Mesenchymal stem cell (in vitro differentiated cells and primary cell): ENCODE data around the gene RGS21.

ENCODE experiments used
- DNase-seq: peaks from one replicate; pipeline ENCODE4 v3.0.0-alpha.2; 2013
- H2AFZ ChIP-seq: one replicate; pipeline ENCODE4 v1.6.1; 2013; ENCODE audit warnings: low read depth, mild to moderate bottlenecking, control low read depth, inconsistent platforms, low read length, moderate library complexity
- H2AK5ac ChIP-seq: 2 replicates; pipeline ENCODE4 v1.6.1; 2013; ENCODE audit warnings: low read length, moderate library complexity, mild to moderate bottlenecking, inconsistent platforms; ENCODE audit not compliant: severe bottlenecking
- H2BK120ac ChIP-seq: one replicate; pipeline ENCODE4 v1.6.1; 2013; ENCODE audit warnings: low read depth, mild to moderate bottlenecking, inconsistent platforms, low read length, moderate library complexity
- H2BK12ac ChIP-seq, 2 experiments: one replicate each; pipeline ENCODE4 v1.6.1; 2013; ENCODE audit warnings: inconsistent platforms in 2 of 2, low read length in 2 of 2, mild to moderate bottlenecking in 2 of 2, moderate library complexity in 2 of 2, control low read depth in 1 of 2
- H2BK15ac ChIP-seq: one replicate; pipeline ENCODE4 v1.6.1; 2013; ENCODE audit warnings: mild to moderate bottlenecking, low read depth, inconsistent platforms; ENCODE audit not compliant: poor library complexity, severe bottlenecking
- H2BK5ac ChIP-seq: 2 replicates; pipeline ENCODE4 v1.6.1; 2013; ENCODE audit warnings: low read depth, mild to moderate bottlenecking, low read length, control low read depth, inconsistent platforms; ENCODE audit not compliant: poor library complexity, severe bottlenecking
- H3K14ac ChIP-seq, 2 experiments: one replicate each; pipeline ENCODE4 v1.6.1; 2013; ENCODE audit warnings: inconsistent platforms in 2 of 2, low read length in 2 of 2, control low read depth in 1 of 2, mild to moderate bottlenecking in 1 of 2, moderate library complexity in 1 of 2
- H3K18ac ChIP-seq, 2 experiments: one replicate each; pipeline ENCODE4 v1.6.1; 2013; ENCODE audit warnings: inconsistent platforms in 2 of 2, low read length in 2 of 2, control low read depth in 1 of 2, low read depth in 1 of 2, mild to moderate bottlenecking in 1 of 2
- H3K23ac ChIP-seq, 2 experiments: one replicate each; pipeline ENCODE4 v1.6.1; 2013; ENCODE audit warnings: inconsistent platforms in 2 of 2, low read length in 2 of 2, mild to moderate bottlenecking in 2 of 2, moderate library complexity in 2 of 2, control low read depth in 1 of 2
- H3K27ac ChIP-seq: 2 replicates; pipeline ENCODE4 v1.5.1; 2013; ENCODE audit warnings: mild to moderate bottlenecking, moderate library complexity, low read length, control low read depth, inconsistent platforms; ENCODE audit not compliant: poor library complexity, severe bottlenecking
- H3K27me3 ChIP-seq, 2 experiments: 2 replicates each; pipeline versions ENCODE4 v1.6.1 to v1.7.0; 2013; ENCODE audit warnings: low read length in 2 of 2, mild to moderate bottlenecking in 2 of 2, moderate library complexity in 2 of 2, control low read depth in 1 of 2, inconsistent platforms in 1 of 2; ENCODE audit not compliant: control insufficient read depth in 1 of 2, insufficient read depth in 1 of 2
- H3K36me3 ChIP-seq, 2 experiments: 2 replicates each; pipeline versions ENCODE4 v1.6.1 to v1.7.0; 2013; ENCODE audit warnings: low read length in 2 of 2, control low read depth in 1 of 2, inconsistent platforms in 1 of 2, low read depth in 1 of 2, mild to moderate bottlenecking in 1 of 2; ENCODE audit not compliant: insufficient read depth in 2 of 2, control insufficient read depth in 1 of 2
- H3K4ac ChIP-seq, 2 experiments: one replicate each; pipeline ENCODE4 v1.6.1; 2013; ENCODE audit warnings: inconsistent platforms in 2 of 2, low read length in 2 of 2, mild to moderate bottlenecking in 2 of 2, moderate library complexity in 2 of 2, control low read depth in 1 of 2, low read depth in 1 of 2
- H3K4me1 ChIP-seq: 2 replicates; pipeline ENCODE4 v1.6.1; 2013; ENCODE audit warnings: low read depth, low read length, control low read depth; ENCODE audit not compliant: control insufficient read depth, insufficient read depth
- H3K4me2 ChIP-seq: 2 replicates; pipeline ENCODE4 v1.6.1; 2013; ENCODE audit warnings: low read length, mild to moderate bottlenecking, inconsistent platforms; ENCODE audit not compliant: poor library complexity, severe bottlenecking
- H3K4me3 ChIP-seq, 2 experiments: 2 replicates each; pipeline versions ENCODE4 v1.5.1 to v1.7.0; 2013; ENCODE audit warnings: low read length in 2 of 2, mild to moderate bottlenecking in 2 of 2, control low read depth in 1 of 2, low read depth in 1 of 2; ENCODE audit not compliant: insufficient read depth in 1 of 2
- H3K79me1 ChIP-seq: replicated peaks from 2 replicates; pipeline ENCODE4 v1.6.1; 2013; ENCODE audit warnings: mild to moderate bottlenecking, control low read depth, low read length, inconsistent platforms; ENCODE audit not compliant: poor library complexity, severe bottlenecking
- H3K9ac ChIP-seq: 2 replicates; pipeline ENCODE4 v1.7.0; 2013; ENCODE audit warnings: mild to moderate bottlenecking, low read length, moderate library complexity
- H3K9me3 ChIP-seq: 2 replicates; pipeline ENCODE4 v1.7.0; 2013; ENCODE audit warnings: mild to moderate bottlenecking, low read length; ENCODE audit not compliant: control insufficient read depth
- H4K8ac ChIP-seq: one replicate; pipeline ENCODE4 v1.6.1; 2013; ENCODE audit warnings: inconsistent platforms, mild to moderate bottlenecking, low read length, moderate library complexity
- H4K91ac ChIP-seq: one replicate; pipeline ENCODE4 v1.6.1; 2013; ENCODE audit warnings: mild to moderate bottlenecking, low read length, inconsistent platforms
- WGBS: methylation state at CpG from one replicate; pipeline ENCODE4 v1.1.7; 2013; ENCODE audit warnings: mixed read lengths; 5-methylcytosine and 5-hydroxymethylcytosine counted together

The RGS21 gene

DNA sequence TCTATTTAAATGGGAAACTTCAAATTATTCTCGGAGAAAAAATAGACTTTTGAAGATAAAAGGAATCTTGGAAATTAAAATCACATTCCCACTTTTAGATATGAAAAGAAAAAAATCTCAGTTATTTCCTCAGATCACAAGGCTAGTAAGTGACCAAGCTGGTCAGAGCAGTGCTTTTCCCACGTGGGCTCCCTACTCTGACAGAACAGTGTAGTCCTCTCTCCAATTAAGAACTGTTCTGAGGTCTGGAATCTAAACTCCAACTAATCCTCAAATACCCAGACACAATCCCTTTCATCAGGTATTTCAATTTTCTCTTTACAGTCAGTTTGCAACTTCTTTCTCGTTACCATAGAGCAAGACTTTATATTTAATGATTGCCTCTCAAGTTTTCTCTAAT lies 50.6 kb downstream of the RGS21 start:
- DNase-seq, result no peak
- no peak overlapping the region for H3K4me3 ChIP-seq
- no peak overlapping the region for H3K27ac ChIP-seq
- no peak overlapping the region for H2BK5ac ChIP-seq
- no peak overlapping the region for H3K23ac ChIP-seq
- no peaks in the 10 kb centered on the region for H3K9me3 ChIP-seq
- H3K36me3 ChIP-seq, result no peaks in the 10 kb centered on the region
- no peak overlapping the region for H3K9ac ChIP-seq
- WGBS, result 47% methylated on average over 1 of the region's 3 CpGs
- H3K4me2 ChIP-seq, result no peak overlapping the region
- no peak overlapping the region for H3K18ac ChIP-seq
- no peaks in the 10 kb centered on the region for H3K4me1 ChIP-seq
- no peak overlapping the region for H2AFZ ChIP-seq
- H2BK120ac ChIP-seq, result no peak overlapping the region
- no peak overlapping the region for H2AK5ac ChIP-seq
- H4K8ac ChIP-seq, result no peak overlapping the region
- no peak overlapping the region for H3K14ac ChIP-seq
- no peak overlapping the region for H2BK15ac ChIP-seq
- H3K79me1 ChIP-seq, result no peaks in the 10 kb centered on the region
- H4K91ac ChIP-seq, result no peak overlapping the region
- H3K27me3 ChIP-seq, result no peaks in the 10 kb centered on the region
- no peak overlapping the region for H2BK12ac ChIP-seq
- H3K4ac ChIP-seq, result no peak overlapping the region

DNA sequence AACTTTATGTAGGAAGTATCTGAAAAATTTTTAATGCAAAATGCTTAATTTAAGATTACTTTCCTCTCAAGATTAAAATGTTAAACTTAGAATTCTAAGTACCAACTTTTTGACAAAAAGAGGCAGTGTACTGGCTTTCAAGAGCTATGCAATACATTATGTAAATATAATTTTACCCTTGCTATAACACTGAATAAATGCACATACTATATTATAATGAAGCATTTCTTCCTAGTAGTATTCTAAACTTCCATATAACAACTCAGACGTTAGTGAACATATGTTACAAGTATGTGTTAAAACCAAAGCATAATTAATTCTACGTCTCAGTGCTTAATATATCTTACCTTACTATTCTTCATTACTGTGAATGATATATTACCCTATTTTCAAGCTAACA lies 58.5 kb downstream of the RGS21 start:
- no peak overlapping the region for H2AK5ac ChIP-seq
- H3K4me2 ChIP-seq, result no peak overlapping the region
- H4K91ac ChIP-seq, result no peak overlapping the region
- no peak overlapping the region for H4K8ac ChIP-seq
- no peak overlapping the region for H3K23ac ChIP-seq
- no peak overlapping the region for H3K14ac ChIP-seq
- no peaks in the 10 kb centered on the region for H3K4me1 ChIP-seq
- H3K9ac ChIP-seq, result no peak overlapping the region
- H3K27me3 ChIP-seq, result no peaks in the 10 kb centered on the region
- H2BK120ac ChIP-seq, result no peak overlapping the region
- H2BK12ac ChIP-seq, result no peak overlapping the region
- no peak for DNase-seq
- no peaks in the 10 kb centered on the region for H3K79me1 ChIP-seq
- H3K27ac ChIP-seq, result no peak overlapping the region
- no peaks in the 10 kb centered on the region for H3K36me3 ChIP-seq
- WGBS, result no CpG with 5 or more reads among the region's 2 CpGs
- H2AFZ ChIP-seq, result no peak overlapping the region
- no peak overlapping the region for H3K18ac ChIP-seq
- H3K4me3 ChIP-seq, result no peak overlapping the region
- H3K9me3 ChIP-seq, result no peaks in the 10 kb centered on the region
- H2BK5ac ChIP-seq, result no peak overlapping the region
- no peak overlapping the region for H2BK15ac ChIP-seq
- H3K4ac ChIP-seq, result no peak overlapping the region

DNA sequence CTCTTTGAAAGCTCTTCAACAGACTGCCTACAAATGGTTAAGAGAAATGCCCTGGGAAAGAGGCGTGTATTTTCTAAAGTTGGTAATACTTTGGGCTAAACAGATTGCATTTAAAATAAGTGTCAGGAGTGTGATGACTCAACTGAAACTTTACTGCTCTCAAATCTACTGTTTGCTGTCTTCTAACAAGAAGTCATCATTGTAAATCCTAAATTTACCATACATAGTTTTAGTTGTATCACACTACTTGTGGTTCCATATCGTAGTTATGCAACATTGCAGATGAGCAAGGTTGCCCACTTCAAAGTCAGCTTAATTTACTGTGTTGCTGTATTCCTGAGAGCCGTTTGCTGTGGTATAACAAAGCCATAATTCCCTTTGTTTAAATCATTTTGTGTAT lies 59.6 kb downstream of the RGS21 start:
- Histone ChIP-seq H3K23ac (no peak overlapping the region), H2BK5ac (no peak overlapping the region), H3K9me3 (no peaks in the 10 kb centered on the region), H3K4ac (no peak overlapping the region), H3K27ac (no peak overlapping the region), H3K4me2 (no peak overlapping the region), H2BK120ac (no peak overlapping the region), H2BK12ac (no peak overlapping the region), H3K4me3 (no peak overlapping the region), H3K14ac (no peak overlapping the region), H4K8ac (no peak overlapping the region), H4K91ac (no peak overlapping the region), H3K36me3 (no peaks in the 10 kb centered on the region), H2AFZ (no peak overlapping the region), H3K79me1 (no peaks in the 10 kb centered on the region), H2BK15ac (no peak overlapping the region), H3K18ac (no peak overlapping the region), H2AK5ac (no peak overlapping the region), H3K27me3 (no peaks in the 10 kb centered on the region), H3K4me1 (no peaks in the 10 kb centered on the region), H3K9ac (no peak overlapping the region)
- WGBS, result 100% methylated on average over 1 of the region's 3 CpGs
- no peak for DNase-seq

DNA sequence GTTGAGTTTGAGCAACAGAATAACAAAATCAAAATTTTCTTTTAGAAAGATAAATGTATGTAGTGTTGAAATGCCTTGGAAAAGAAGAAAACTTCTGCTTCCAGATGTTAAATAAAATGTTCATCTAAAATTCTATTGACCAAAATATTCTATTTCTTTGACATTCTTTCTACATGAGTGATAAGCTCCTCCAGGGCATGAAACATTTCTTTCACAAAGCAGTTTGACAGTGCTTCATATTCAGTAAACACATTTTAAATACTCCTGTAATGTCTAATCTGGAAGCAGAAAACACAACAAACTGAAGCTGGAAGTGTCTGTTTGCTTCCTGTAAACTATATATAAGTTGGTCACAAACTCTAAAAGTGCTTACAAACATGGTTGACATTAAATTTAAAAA lies 61.5 kb downstream of the RGS21 start:
- no peaks in the 10 kb centered on the region for H3K27me3 ChIP-seq

More for the DNA sequence above, 61.5 kb downstream of the RGS21 start:
- Histone ChIP-seq H4K91ac (no peak overlapping the region), H3K9me3 (no peaks in the 10 kb centered on the region), H2AK5ac (no peak overlapping the region), H3K4me2 (no peak overlapping the region), H3K23ac (no peak overlapping the region), H2BK12ac (no peak overlapping the region), H3K27ac (no peak overlapping the region), H2BK120ac (no peak overlapping the region), H3K36me3 (no peaks in the 10 kb centered on the region), H2AFZ (no peak overlapping the region), H3K14ac (no peak overlapping the region), H3K9ac (no peak overlapping the region), H2BK15ac (no peak overlapping the region), H3K4me3 (no peak overlapping the region), H4K8ac (no peak overlapping the region), H2BK5ac (no peak overlapping the region), H3K4me1 (no peaks in the 10 kb centered on the region), H3K18ac (no peak overlapping the region), H3K79me1 (no peaks in the 10 kb centered on the region), H3K4ac (no peak overlapping the region)
- no peak for DNase-seq
